ENCODE results near the gene PLEKHG1. TPM values are rescaled to one million over a fixed set of nuclear protein-coding genes. Genes with fewer than 3 reads are reported as not detected.

PLEKHG1 gene
- total RNA-seq, 2 donors from 2014 or later = 1.5 to 2.4 TPM

GRCh38 chr6:150601439-150601838, 1.8 kb downstream of the PLEKHG1 start:
- Mint-ChIP-seq H3K27ac (no peak overlapping the region), H3K4me3 (no peak overlapping the region), H3K9me3 (no peaks in the 10 kb centered on the region), H3K36me3 (ENCODE audit: low read depth) (no peaks in the 10 kb centered on the region), H3K4me1 (peaks cover 11% of the 10 kb centered on the region), H3K27me3 (ENCODE audit: insufficient read depth) (peaks cover 73% of the 10 kb centered on the region)
- H3K27me3 ChIP-seq (ENCODE audit: control insufficient read depth, insufficient read depth, low read length, poor library complexity, severe bottlenecking) = peaks cover 58% of the 10 kb centered on the region
- H3K9me3 ChIP-seq (ENCODE audit: control insufficient read depth, low read length) = no peaks in the 10 kb centered on the region
- WGBS, 2 experiments (ENCODE audit: insufficient coverage in 1 of 2, insufficient read length in 1 of 2) = 86 to 94% methylated on average over 2 to 4 of the region's 4 CpGs
- H3K36me3 ChIP-seq (ENCODE audit: control insufficient read depth, insufficient read depth, low read length) = no peaks in the 10 kb centered on the region
- no peaks in the 10 kb centered on the region for H3K4me1 ChIP-seq (ENCODE audit: control insufficient read depth, insufficient read depth, low read length)
- H3K27ac ChIP-seq (ENCODE audit: low read depth, low read length) = no peak overlapping the region
- H3K9ac ChIP-seq (ENCODE audit: extremely low read depth, low read length, poor library complexity, severe bottlenecking) = no peak overlapping the region
- TF ChIP-seq CTCF (conservative IDR thresholded peaks at IDR 0.05) = no peak
- no peak overlapping the region for H3K4me3 ChIP-seq (ENCODE audit: low read length)
- DNase-seq = no peak

GRCh38 chr6:150603176-150603575, 3.5 kb downstream of the PLEKHG1 start:
- Mint-ChIP-seq H3K36me3 (ENCODE audit: low read depth) (no peaks in the 10 kb centered on the region), H3K4me3 (no peak overlapping the region), H3K4me1 (peaks cover 11% of the 10 kb centered on the region), H3K27me3 (ENCODE audit: insufficient read depth) (peaks cover 60% of the 10 kb centered on the region), H3K27ac (no peak overlapping the region), H3K9me3 (no peaks in the 10 kb centered on the region)
- TF ChIP-seq CTCF (conservative IDR thresholded peaks at IDR 0.05) = no peak
- no peak for DNase-seq
- H3K27ac ChIP-seq (ENCODE audit: low read depth, low read length) = no peak overlapping the region
- no peak overlapping the region for H3K4me3 ChIP-seq (ENCODE audit: low read length)
- H3K9ac ChIP-seq (ENCODE audit: extremely low read depth, low read length, poor library complexity, severe bottlenecking) = no peak overlapping the region
- H3K4me1 ChIP-seq (ENCODE audit: control insufficient read depth, insufficient read depth, low read length) = no peaks in the 10 kb centered on the region
- H3K27me3 ChIP-seq (ENCODE audit: control insufficient read depth, insufficient read depth, low read length, poor library complexity, severe bottlenecking) = peaks cover 40% of the 10 kb centered on the region
- H3K36me3 ChIP-seq (ENCODE audit: control insufficient read depth, insufficient read depth, low read length) = no peaks in the 10 kb centered on the region
- 94 to 96% methylated on average over 4 of the region's 4 CpGs for WGBS, 2 experiments (ENCODE audit: insufficient coverage in 1 of 2, insufficient read length in 1 of 2)
- no peaks in the 10 kb centered on the region for H3K9me3 ChIP-seq (ENCODE audit: control insufficient read depth, low read length)

GRCh38 chr6:150604467-150604866, 4.8 kb downstream of the PLEKHG1 start:
- no peaks in the 10 kb centered on the region for H3K36me3 ChIP-seq (ENCODE audit: control insufficient read depth, insufficient read depth, low read length)
- Mint-ChIP-seq H3K4me3 (no peak overlapping the region), H3K36me3 (ENCODE audit: low read depth) (no peaks in the 10 kb centered on the region), H3K27me3 (ENCODE audit: insufficient read depth) (peaks cover 47% of the 10 kb centered on the region), H3K4me1 (peaks cover 8% of the 10 kb centered on the region), H3K27ac (no peak overlapping the region), H3K9me3 (no peaks in the 10 kb centered on the region)
- no peak overlapping the region for H3K27ac ChIP-seq (ENCODE audit: low read depth, low read length)
- DNase-seq = no peak
- no peaks in the 10 kb centered on the region for H3K4me1 ChIP-seq (ENCODE audit: control insufficient read depth, insufficient read depth, low read length)
- peaks cover 28% of the 10 kb centered on the region for H3K27me3 ChIP-seq (ENCODE audit: control insufficient read depth, insufficient read depth, low read length, poor library complexity, severe bottlenecking)
- H3K9ac ChIP-seq (ENCODE audit: extremely low read depth, low read length, poor library complexity, severe bottlenecking) = no peak overlapping the region
- H3K4me3 ChIP-seq (ENCODE audit: low read length) = no peak overlapping the region
- no peaks in the 10 kb centered on the region for H3K9me3 ChIP-seq (ENCODE audit: control insufficient read depth, low read length)
- WGBS, 2 experiments (ENCODE audit: insufficient coverage in 1 of 2, insufficient read length in 1 of 2) = 88 to 97% methylated on average over 5 to 6 of the region's 6 CpGs
- no peak for TF ChIP-seq CTCF (conservative IDR thresholded peaks at IDR 0.05)
